ENCODE data around the gene ZNF280C.

Gene ZNF280C

GRCh38 chrX:130184857-130185256, 83.8 kb downstream of the ZNF280C start:
- no peaks in the 10 kb centered on the region for H3K36me3 ChIP-seq (ENCODE audit: insufficient read depth, low read length)
- H3K9me3 ChIP-seq (ENCODE audit: low read length), result no peaks in the 10 kb centered on the region
- H3K27me3 ChIP-seq (ENCODE audit: insufficient read depth, low read length), result no peaks in the 10 kb centered on the region
- H2AFZ ChIP-seq (ENCODE audit: low read depth, low read length), result no peak overlapping the region
- H3K4me3 ChIP-seq (ENCODE audit: low read length), result no peak overlapping the region
- H3K4me1 ChIP-seq (ENCODE audit: insufficient read depth, low read length), result no peaks in the 10 kb centered on the region

DNA sequence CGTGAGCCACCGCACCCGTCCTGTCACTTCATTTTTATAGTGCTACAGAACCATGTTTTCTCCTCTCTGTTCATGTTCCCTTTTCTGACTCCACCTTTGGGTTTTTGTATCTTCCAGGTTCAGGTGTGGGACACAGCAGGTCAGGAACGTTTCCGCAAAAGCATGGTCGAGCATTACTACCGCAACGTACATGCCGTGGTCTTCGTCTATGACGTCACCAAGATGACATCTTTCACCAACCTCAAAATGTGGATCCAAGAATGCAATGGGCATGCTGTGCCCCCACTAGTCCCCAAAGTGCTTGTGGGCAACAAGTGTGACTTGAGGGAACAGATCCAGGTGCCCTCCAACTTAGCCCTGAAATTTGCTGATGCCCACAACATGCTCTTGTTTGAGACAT, 84.5 kb downstream of the ZNF280C start:
- no peak overlapping the region for H3K4me3 ChIP-seq (ENCODE audit: low read length)
- no peaks in the 10 kb centered on the region for H3K4me1 ChIP-seq (ENCODE audit: insufficient read depth, low read length)

GRCh38 chrX:130179579-130180215, 89.0 kb downstream of the ZNF280C start:
- Histone ChIP-seq H3K27me3 (ENCODE audit: insufficient read depth, low read length) (no peaks in the 10 kb centered on the region), H3K4me1 (ENCODE audit: insufficient read depth, low read length) (peaks cover 13% of the 10 kb centered on the region), H3K4me3 (ENCODE audit: low read length) (no peak overlapping the region), H3K9me3 (ENCODE audit: low read length) (no peaks in the 10 kb centered on the region), H3K36me3 (ENCODE audit: insufficient read depth, low read length) (no peaks in the 10 kb centered on the region), H2AFZ (ENCODE audit: low read depth, low read length) (no peak overlapping the region)

More for the DNA sequence above, 84.5 kb downstream of the ZNF280C start:
- Histone ChIP-seq H3K9me3 (ENCODE audit: low read length) (no peaks in the 10 kb centered on the region), H3K27me3 (ENCODE audit: insufficient read depth, low read length) (no peaks in the 10 kb centered on the region), H3K36me3 (ENCODE audit: insufficient read depth, low read length) (no peaks in the 10 kb centered on the region), H2AFZ (ENCODE audit: low read depth, low read length) (no peak overlapping the region)

- no peaks in the 10 kb centered on the region for H3K36me3 ChIP-seq (ENCODE audit: insufficient read depth, low read length)
- H3K4me1 ChIP-seq (ENCODE audit: insufficient read depth, low read length), result peaks cover 13% of the 10 kb centered on the region
- H3K4me3 ChIP-seq (ENCODE audit: low read length), result no peak overlapping the region
- no peaks in the 10 kb centered on the region for H3K9me3 ChIP-seq (ENCODE audit: low read length)
- H3K27me3 ChIP-seq (ENCODE audit: insufficient read depth, low read length), result no peaks in the 10 kb centered on the region
- H2AFZ ChIP-seq (ENCODE audit: low read depth, low read length), result no peak overlapping the region
These were observed 89.5 kb downstream of the ZNF280C start for GRCh38 chrX:130179170-130179569.

- H3K4me3 ChIP-seq (ENCODE audit: low read length), result no peak overlapping the region
- H3K4me1 ChIP-seq (ENCODE audit: insufficient read depth, low read length), result peaks cover 20% of the 10 kb centered on the region
- no peaks in the 10 kb centered on the region for H3K9me3 ChIP-seq (ENCODE audit: low read length)
- no peaks in the 10 kb centered on the region for H3K36me3 ChIP-seq (ENCODE audit: insufficient read depth, low read length)
- H2AFZ ChIP-seq (ENCODE audit: low read depth, low read length), result no peak overlapping the region
- no peaks in the 10 kb centered on the region for H3K27me3 ChIP-seq (ENCODE audit: insufficient read depth, low read length)
These were observed 91.8 kb downstream of the ZNF280C start for GRCh38 chrX:130176942-130177341.

- Histone ChIP-seq H3K4me3 (ENCODE audit: low read length) (no peak overlapping the region), H3K4me1 (ENCODE audit: insufficient read depth, low read length) (peaks cover 20% of the 10 kb centered on the region), H3K36me3 (ENCODE audit: insufficient read depth, low read length) (no peaks in the 10 kb centered on the region), H3K27me3 (ENCODE audit: insufficient read depth, low read length) (no peaks in the 10 kb centered on the region), H2AFZ (ENCODE audit: low read depth, low read length) (no peak overlapping the region), H3K9me3 (ENCODE audit: low read length) (no peaks in the 10 kb centered on the region)
These were observed 92.3 kb downstream of the ZNF280C start for GRCh38 chrX:130176354-130176776.

DNA sequence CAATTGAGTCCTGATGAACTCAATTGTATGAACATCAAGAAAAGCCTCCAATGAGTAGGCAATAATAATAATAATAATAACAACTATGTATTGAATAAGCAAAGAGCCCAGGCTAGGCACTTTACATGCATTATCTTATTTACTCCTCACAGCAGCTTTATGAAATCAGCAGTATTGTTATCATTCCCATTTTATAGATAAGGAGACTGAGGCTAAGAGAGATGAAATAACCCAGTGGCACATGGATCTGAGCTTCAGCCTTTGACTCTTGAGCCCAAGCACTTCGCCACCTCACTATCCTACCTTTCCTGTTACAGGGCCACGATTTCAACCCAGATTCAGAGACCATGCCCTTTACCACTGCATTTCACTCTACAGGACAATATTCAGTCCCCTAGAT, 93.8 kb downstream of the ZNF280C start:
- H3K9me3 ChIP-seq (ENCODE audit: low read length), result no peaks in the 10 kb centered on the region
- H3K4me1 ChIP-seq (ENCODE audit: insufficient read depth, low read length), result peaks cover 27% of the 10 kb centered on the region
- no peaks in the 10 kb centered on the region for H3K36me3 ChIP-seq (ENCODE audit: insufficient read depth, low read length)
- H3K4me3 ChIP-seq (ENCODE audit: low read length), result no peak overlapping the region
- H2AFZ ChIP-seq (ENCODE audit: low read depth, low read length), result no peak overlapping the region
- no peaks in the 10 kb centered on the region for H3K27me3 ChIP-seq (ENCODE audit: insufficient read depth, low read length)

DNA sequence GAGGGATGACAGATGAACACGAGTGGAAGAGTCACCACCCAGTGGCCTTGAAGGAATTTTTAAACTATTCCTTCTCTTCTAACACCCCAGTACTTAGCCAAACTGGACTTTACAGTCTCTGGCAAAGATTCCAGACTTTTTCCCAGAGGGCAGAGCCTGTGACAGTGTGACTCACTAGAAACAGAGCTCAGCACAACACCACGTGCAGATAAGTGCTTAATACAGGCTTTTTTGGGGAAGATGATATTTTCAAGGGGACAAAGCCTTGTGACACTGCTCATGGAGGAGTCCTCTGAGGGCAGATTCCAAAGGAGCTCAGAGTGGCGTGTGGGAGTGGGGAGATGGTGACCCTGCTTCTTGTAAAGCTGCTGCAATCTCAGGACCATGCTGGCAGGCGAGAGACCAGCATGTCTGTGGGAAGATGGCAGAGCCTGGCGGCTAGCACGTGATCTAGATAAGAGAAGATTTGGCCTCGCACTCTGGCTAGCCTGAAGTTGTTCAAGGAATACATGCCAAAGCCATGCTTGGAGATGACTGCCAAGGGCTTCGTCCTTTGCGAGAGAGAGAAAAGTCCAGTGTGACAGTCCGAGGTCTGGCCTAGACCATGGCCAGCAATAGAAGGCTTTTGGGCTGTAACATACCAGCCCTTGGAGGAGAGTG, 94.5 kb downstream of the ZNF280C start:
- H3K4me1 ChIP-seq (ENCODE audit: insufficient read depth, low read length), result peaks cover 27% of the 10 kb centered on the region
- H3K9me3 ChIP-seq (ENCODE audit: low read length), result no peaks in the 10 kb centered on the region
- no peak overlapping the region for H3K4me3 ChIP-seq (ENCODE audit: low read length)

DNA sequence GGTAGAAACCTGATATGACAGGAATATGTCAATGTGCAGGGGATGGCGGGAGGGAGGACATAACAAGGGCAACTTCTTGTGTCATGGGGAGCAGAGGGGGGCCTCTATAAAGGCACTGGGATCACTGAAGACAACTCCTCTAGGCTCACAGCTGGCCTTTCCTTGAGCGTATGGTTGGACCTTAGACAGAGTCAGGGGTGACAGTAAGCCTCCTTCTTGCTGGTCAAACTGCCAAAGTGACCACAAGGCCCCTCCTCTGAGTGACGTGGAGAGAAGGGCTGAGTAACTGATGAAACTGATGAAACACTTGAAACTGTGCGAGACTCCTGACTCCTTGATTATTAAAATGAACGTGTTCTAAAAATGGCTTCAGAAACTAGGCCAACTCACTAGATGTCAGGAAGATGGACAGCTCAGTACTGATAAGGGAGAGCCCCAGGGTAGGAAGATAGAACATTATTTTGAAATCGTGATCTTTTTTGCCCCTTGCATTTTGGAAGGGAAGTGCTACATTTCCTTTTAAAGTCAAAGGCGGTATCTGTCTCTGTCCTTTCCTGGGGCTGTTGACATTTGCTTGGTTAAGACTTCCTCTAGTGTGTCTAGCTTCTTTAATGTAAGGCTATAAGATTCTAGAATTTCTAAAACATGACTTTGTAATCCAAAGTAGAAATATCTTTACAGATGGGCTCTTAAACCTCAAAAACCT, 95.4 kb downstream of the ZNF280C start:
- H3K4me3 ChIP-seq (ENCODE audit: low read length), result peak overlapping the region; percentile 49
- H3K9me3 ChIP-seq (ENCODE audit: low read length), result no peaks in the 10 kb centered on the region
- H3K4me1 ChIP-seq (ENCODE audit: insufficient read depth, low read length), result peaks cover 27% of the 10 kb centered on the region
- no peaks in the 10 kb centered on the region for H3K27me3 ChIP-seq (ENCODE audit: insufficient read depth, low read length)
- H3K36me3 ChIP-seq (ENCODE audit: insufficient read depth, low read length), result no peaks in the 10 kb centered on the region
- no peak overlapping the region for H2AFZ ChIP-seq (ENCODE audit: low read depth, low read length)

More for the DNA sequence above, 94.5 kb downstream of the ZNF280C start:
- Histone ChIP-seq H2AFZ (ENCODE audit: low read depth, low read length) (no peak overlapping the region), H3K27me3 (ENCODE audit: insufficient read depth, low read length) (no peaks in the 10 kb centered on the region), H3K36me3 (ENCODE audit: insufficient read depth, low read length) (no peaks in the 10 kb centered on the region)

DNA sequence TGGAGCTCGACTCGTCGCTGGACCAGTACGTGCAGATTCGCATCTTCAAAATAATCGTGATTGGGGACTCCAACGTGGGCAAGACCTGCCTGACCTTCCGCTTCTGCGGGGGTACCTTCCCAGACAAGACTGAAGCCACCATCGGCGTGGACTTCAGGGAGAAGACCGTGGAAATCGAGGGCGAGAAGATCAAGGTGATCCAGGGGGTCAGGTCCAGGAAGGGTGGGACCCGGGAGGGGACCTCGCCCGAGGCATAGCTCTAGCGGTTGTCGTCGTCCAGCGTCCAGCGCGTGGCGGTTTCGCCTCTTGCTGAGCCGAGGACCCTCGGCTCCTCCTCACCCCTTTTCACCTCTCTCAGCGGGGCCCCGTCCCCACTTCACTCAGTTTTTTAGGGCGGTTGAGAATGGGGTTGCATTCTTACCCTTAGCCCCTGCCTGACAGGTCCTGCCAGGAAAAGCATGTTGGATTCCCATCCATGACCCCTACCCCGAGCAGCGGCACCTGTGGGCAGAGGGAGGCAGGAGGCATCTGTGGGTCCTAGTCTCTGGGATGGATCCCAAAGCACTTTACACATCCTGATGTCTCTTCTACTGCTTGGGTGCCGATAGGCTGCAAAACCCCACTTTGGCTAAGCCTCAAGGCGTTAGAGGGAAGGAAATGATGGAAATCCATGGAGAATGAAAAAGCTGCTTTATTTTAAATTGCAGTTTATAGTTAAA, 96.4 kb downstream of the ZNF280C start:
- H3K27me3 ChIP-seq (ENCODE audit: insufficient read depth, low read length), result no peaks in the 10 kb centered on the region

DNA sequence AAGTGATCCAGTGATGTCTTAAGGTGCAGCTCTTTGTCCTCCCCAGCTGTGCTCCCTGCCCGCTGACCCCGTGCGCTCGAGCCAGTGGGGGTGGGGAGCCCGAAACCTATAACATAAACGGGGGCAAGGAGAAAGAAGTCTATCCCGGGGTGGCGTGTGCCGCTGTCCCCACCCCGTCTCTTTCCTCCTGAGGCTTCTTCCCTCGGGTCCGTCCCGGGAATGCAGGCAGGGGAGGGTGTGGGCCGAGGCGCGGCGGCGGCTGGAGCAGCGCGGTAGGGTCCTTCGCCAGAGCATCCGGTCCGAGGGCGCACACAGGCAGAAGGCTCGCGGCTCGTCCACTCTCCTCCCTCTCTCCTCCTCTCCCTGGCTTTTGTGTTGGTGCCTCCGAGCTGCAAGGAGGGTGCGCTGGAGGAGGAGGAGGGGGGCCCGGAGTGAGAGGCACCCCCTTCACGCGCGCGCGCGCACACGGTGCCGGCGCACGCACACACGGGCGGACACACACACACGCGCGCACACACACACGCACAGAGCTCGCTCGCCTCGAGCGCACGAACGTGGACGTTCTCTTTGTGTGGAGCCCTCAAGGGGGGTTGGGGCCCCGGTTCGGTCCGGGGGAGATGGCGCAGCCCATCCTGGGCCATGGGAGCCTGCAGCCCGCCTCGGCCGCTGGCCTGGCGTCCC, 97.1 kb downstream of the ZNF280C start, which contains the start of gene RAB33A:
Gene RAB33A, plus strand, starts transcription at position 517 of the 681 bp plus-strand sequence. Its CDS starts 101 bp downstream, at position 618.
- H3K4me1 ChIP-seq (ENCODE audit: insufficient read depth, low read length), result peaks cover 21% of the 10 kb centered on the region
- H3K4me3 ChIP-seq (ENCODE audit: low read length), result peak within 1 kb of the TSS; percentile 49
- H3K9me3 ChIP-seq (ENCODE audit: low read length), result no peaks in the 10 kb centered on the region
- no peaks in the 10 kb centered on the region for H3K27me3 ChIP-seq (ENCODE audit: insufficient read depth, low read length)
- no peak within 1 kb of the TSS for H2AFZ ChIP-seq (ENCODE audit: low read depth, low read length)
- no peaks in the 10 kb centered on the region for H3K36me3 ChIP-seq (ENCODE audit: insufficient read depth, low read length)

More for the DNA sequence above, 96.4 kb downstream of the ZNF280C start:
- no peak overlapping the region for H2AFZ ChIP-seq (ENCODE audit: low read depth, low read length)
- no peaks in the 10 kb centered on the region for H3K9me3 ChIP-seq (ENCODE audit: low read length)
- H3K4me1 ChIP-seq (ENCODE audit: insufficient read depth, low read length), result peaks cover 27% of the 10 kb centered on the region
- H3K36me3 ChIP-seq (ENCODE audit: insufficient read depth, low read length), result no peaks in the 10 kb centered on the region
- peak overlapping the region; percentile 49 for H3K4me3 ChIP-seq (ENCODE audit: low read length)

DNA sequence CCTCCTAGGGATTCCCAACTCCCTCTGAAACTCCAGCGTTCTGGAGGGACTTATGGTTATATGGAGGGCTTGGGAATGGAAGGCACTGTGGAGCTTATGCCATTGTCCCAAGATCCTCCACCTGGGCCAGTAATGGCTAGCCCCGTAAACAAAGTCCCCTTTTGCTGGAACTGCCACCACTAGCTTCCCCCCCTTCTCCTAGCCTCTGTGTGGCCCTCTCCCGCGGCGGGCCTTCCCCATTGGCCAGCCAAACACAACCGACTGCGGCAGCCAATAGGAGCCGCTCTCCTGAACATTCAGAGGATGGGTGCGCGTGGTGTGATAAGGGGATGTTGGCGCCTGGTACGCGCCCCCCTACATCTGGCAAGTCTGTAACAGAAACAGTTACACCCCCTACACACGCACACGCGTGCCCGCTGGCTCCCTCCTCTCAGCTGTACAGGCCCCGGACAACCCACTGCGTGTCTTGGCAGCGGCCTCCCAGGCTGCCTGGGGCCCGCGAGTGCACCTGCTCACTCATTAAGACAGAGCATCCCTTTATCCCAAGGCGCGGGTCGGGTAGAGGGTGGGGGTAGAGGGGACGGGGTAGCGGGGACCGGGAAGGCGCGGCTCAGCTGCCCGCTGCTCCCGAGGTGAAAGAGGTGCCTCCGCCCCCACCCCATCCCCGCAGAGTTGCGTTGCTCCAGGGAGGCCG, 97.8 kb downstream of the ZNF280C start:
- Histone ChIP-seq H3K4me1 (ENCODE audit: insufficient read depth, low read length) (peaks cover 15% of the 10 kb centered on the region), H3K36me3 (ENCODE audit: insufficient read depth, low read length) (no peaks in the 10 kb centered on the region), H2AFZ (ENCODE audit: low read depth, low read length) (no peak overlapping the region), H3K4me3 (ENCODE audit: low read length) (peak overlapping the region; percentile 49), H3K9me3 (ENCODE audit: low read length) (no peaks in the 10 kb centered on the region), H3K27me3 (ENCODE audit: insufficient read depth, low read length) (no peaks in the 10 kb centered on the region)

All from neuron (in vitro differentiated cells).